NCI-H1092 treated with DMSO at 0.1 percent for 48 hours (cell line): ENCODE measurements around the gene ZNF567.
A peak's percentile ranks its signal among the peaks of the same experiment; 100 is the strongest.
"Not testable (repeated sequence)": the region's sequence is repeated elsewhere in the genome, so short reads cannot be mapped to it uniquely, and the experiment has no call there.

Experiments
- DNase-seq: peaks from one replicate; lab custom pipeline; 2025; lab: John Stamatoyannopoulos, UW

The ZNF567 gene

DNA sequence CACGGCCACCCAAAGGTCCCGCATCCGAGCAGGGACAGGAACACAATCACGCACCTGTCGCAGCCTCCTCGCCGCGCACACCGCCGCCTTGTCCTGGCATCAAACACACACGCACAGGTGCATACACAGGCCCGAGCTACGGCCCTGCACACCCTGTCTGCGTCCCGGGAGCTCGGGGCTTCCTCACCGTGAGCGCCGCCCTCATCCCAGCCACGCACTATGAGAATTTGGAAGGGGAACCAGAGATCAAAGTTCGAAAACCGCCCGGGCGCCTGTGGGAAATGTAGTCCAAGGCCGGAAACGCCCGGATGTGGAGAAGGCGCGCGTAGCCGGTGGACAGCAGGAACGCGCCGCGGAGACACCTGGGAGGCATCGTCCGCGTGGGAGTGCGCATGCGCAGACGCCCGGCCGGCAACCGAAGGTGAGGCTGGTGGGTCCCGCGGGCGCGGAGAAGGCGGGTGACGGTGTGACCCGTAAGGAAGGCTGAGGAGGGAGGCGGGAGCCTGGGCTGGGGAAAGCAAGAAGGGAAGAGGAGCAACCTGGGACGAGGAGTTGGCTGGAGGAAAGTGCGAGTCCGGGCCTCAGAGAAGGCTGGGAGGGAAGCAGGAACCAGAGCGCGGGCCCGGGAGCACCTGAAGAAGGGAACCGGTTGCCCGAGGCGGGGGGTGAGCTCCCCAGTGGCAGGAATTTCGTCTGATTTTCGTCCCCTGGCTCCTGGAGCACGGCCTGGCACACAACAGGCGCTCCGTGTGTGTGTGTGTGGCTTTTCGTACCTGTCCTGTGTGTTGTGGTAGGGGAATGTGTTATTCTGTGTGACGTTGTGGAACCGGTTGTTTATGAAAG, at the start of gene ZNF567:
Gene ZNF567, plus strand, starts transcription at position 399 of the 843 bp plus-strand sequence. CDS start 7,256 bp downstream, outside the sequence.
- DNase-seq: peak; percentile 81

DNA sequence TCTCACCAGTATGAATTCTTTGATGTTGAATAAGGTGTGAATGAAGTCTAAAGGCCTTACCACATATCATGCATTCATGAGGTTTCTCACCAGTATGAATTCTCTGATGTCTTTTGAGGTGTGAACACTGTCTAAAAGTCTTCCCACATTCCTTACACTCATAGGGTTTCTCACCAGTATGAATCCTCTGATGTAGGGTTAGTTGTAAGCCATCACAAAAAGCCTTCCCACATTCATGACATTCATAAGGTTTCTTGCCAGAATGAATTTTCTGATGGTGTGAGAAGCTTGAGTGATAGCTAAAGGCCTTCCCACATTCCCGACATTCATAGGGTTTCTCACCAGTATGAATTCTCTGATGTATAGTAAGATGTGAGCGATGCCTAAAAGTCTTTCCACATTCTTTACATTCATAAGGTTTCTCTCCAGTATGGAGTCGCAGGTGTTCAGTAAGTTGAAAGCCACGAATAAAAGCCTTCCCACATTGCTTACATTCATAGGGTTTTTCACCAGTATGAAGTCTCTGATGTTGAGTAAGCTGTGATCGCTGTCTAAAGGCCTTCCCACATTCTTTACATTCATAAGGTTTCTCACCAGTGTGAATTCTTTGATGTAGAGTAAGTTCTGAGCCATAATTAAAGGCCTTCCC, 48.4 kb upstream of the ZNF567 start:
- DNase-seq: no peak

DNA sequence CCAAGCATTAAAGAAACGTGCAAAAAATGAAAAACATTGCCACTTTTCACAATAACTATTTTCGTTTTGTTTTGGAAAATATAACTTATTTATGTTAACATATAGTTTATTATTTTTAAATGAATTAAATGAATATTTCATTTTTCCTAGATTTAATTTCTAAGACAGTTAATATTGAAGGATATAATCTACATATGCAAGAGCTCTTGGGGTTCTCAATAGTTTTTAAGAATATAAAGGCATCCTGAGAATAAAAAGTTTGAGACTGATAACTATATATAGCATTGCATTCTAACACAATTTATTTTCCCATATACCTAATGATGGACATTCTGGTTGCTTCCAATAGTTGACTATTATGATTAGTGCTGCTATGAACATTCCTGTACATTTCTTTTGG, 40.7 kb upstream of the ZNF567 start:
- DNase-seq: no peak

DNA sequence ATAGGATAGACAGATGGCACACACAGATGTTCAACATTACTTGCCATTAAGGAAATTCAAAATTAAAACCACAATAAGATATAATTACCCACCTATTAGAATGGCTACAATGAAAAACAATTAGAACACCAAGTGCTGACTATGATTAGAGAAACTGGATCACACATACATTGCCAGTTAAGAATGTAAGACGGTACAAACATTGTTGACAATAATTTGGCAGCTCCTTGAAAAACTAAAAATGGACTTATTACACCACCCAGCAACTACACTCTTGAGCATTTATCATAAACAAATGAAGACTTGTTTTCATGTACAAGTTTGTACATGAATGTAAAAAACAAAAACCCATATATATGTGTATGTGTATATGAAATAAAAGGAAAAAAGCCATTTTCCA, 34.5 kb upstream of the ZNF567 start:
- no peak for DNase-seq

DNA sequence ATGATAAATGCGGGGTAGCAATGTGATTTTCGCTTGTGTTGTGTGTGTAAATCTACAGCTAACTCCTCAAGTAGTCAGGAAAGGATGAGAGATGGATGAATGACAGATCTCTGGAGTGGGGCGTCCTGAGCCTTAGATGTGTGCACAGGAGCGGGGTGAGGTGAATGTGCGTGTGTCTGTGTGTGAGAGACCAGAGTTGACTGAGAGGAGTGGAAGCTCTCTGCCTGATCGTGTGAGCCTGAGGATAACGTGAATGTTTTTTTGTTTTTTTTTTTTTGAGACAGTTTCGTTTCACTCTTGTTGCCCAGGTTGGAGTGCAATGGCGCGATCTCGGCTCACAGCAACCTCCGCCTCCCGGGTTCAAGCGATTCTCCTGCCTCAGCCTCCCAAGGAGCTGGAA, 21.6 kb upstream of the ZNF567 start:
- no peak for DNase-seq

DNA sequence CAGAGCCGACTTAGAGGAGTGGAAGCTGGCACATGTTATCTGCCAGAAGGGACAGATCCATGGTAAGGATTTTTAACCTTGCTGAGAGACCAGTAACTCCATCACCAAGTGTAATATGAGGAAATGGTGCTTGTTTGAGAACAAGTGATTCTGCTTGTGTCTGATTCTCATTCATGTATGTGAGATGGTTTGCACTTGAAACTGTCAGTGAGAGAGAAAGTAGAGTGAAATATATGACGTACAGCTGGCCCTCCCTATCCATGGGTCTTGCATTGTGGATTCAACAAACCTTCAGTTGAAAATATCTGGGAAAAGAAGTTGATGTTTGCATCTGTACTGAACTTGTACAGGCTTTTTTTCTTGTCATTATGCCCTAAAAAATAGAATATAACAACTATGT, 18.8 kb upstream of the ZNF567 start:
- DNase-seq: no peak

DNA sequence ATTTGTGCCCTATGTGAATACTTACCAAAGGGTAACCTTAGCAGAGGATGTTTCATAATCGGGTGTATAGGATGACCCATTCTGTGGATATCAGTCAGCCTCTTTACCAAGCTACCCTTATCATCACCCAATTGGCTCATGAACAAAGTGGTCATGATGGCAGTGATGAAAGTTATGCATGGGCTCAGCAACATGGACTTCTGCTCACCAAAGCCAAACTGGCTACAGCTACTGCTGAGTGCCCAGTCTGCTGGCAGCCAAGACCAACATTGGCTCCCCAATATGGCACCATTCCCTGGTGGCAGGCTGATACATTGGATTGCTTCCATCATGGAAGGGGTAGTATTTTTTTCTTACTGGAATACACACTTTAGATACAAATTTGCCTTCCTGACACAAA, 15.0 kb upstream of the ZNF567 start:
- DNase-seq: no peak

DNA sequence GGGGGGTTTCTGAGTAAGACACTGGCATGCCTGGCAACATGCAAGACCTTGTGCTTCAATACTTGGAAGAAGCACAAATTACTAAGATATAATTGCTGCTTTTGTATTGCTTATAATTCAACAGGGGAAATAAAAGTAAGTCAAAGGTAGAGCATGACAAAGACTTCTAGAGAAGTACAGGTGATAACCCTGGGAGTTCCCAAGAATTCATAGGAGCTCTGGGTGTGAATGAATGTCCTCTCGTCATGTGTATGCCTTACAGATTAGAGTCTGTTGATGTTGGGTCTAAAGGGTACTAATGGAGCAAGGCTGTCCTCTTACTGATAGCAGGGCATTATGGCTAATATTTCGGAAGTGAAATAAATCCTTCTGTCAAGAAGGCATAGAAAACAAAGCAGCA, 13.2 kb upstream of the ZNF567 start:
- DNase-seq: no peak

DNA sequence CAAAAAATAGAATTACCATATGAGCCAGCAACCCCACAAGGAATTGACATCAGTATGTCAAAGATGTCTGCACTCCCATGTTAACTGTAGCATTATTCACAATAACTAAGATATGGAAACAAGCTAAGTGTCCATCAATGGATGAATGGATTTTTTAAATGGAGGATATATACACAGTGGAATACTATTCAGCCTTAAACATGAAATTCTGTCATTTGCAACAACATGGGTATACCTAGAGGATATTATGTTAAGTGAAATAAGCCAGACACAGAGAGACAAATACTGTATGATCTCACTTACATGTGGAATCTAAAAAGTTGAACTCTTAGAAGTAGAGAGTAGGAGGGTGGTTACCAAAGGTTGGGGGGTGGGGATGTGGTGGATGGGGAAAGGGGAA, 8.0 kb upstream of the ZNF567 start:
- no peak for DNase-seq

DNA sequence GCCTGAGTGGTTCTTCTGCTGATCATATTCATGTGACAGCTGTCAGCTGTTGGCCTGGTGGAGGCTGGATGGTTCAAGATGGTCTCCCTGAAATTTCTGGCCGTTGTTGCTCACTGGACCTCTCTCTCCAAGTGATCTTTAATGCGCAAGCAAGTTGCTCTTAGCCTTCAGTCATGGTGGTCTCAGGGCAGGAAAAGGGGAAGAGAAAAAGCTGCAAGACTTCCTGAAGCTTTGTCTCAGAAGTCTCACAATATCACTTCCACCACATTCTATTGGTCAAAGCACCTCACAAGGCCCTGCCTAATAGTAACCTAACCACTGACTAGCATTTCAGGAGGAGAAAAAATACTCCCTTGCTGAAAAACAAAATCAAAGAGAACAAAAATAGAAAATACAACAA, 1.6 kb upstream of the ZNF567 start:
- no peak for DNase-seq

DNA sequence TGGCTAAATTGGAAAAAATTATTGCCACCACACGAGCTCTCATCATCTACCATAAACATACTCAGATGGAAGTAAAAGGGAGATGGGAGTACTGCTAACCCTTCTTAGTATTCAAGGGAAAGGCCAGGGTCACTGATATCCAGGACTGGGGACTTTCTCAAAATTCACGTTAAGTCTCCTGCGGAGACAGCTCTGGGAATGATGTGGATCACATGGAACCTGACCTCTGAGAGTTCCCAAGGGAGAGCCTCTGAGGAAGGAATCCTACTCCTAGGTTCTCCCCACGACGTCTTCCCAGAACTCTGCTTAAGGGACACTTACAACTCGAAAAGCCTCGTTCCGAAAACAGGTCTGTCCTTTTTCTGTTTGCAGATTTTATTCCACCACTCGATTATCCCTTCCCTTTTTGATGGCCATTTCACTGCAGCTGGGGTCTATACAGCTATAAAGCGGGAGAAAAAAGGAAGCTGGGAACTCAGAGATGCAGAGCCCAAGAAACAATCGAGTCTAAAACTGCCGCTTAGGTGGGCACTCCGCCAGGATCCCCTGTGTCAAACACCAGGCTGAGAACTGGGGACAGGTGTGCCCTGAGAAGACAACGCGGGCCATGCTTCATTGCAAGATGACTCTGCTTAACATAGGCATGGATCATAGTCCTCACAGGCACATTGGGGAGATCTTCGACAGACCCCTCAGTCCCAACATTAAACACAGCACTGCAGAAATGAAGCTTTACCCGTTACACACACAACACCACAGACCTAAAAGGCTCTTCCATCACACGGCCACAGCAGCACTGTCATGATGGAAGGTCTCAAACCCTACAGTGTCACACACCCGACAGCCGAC, 823 bp upstream of the ZNF567 start:
- no peak for DNase-seq

DNA sequence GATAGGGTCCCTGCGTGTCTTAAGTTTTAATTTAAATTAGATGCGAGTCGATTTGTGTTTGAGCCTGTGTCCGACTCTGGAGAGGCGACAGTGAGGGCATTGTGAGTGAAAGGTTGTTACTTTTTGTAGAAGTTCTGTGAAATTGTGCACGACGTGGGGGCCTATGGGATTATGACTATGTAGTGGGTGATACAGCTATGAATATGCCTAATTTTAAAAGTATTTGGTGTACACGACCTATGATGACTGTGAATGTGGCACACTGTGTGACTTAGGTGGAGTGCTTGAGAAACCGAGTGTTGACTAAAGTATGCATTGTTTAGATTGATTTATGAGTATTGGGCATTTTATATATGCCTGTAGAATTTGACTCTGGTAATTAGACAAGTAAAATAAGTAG, 646 bp downstream of the ZNF567 start:
- DNase-seq: no peak

DNA sequence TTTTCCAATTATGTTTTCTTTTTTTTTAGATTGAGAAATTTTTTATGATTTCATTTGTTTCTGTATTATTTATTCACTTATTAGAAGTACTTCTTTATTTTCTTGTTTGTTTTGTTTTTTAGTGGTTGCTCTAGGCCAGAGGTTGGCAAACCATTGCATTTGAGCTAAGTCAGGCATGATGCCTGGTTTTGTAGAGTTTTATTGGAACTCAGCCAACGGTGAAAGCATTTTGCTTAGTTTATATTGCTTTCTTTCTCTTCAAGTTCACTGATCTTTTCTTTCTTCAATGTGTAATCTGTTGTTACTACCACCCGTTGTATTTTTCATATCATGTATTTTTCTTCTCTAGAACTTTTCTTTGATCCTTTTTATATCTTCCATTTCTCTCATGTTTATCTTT, 19.7 kb downstream of the ZNF567 start:
- DNase-seq: no peak

DNA sequence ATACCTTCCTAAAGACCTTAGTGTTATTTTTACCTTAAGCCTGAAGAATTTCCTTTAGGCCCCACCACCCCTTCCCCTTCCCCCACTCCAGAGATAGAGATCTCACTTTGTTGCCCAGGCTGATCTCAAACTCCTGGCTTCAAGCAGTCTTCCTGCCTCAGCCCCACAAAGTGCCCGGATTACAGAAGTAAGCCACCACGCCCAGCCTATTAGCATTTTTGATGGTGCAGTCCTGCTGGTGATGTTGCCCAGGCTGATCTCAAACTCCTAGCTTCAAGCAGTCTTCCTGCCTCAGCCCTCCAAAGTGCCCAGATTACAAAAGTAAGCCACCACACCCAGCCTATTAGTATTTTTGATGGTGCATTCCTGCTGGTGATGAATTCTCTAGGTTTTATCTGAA, 22.0 kb downstream of the ZNF567 start:
- no peak for DNase-seq

DNA sequence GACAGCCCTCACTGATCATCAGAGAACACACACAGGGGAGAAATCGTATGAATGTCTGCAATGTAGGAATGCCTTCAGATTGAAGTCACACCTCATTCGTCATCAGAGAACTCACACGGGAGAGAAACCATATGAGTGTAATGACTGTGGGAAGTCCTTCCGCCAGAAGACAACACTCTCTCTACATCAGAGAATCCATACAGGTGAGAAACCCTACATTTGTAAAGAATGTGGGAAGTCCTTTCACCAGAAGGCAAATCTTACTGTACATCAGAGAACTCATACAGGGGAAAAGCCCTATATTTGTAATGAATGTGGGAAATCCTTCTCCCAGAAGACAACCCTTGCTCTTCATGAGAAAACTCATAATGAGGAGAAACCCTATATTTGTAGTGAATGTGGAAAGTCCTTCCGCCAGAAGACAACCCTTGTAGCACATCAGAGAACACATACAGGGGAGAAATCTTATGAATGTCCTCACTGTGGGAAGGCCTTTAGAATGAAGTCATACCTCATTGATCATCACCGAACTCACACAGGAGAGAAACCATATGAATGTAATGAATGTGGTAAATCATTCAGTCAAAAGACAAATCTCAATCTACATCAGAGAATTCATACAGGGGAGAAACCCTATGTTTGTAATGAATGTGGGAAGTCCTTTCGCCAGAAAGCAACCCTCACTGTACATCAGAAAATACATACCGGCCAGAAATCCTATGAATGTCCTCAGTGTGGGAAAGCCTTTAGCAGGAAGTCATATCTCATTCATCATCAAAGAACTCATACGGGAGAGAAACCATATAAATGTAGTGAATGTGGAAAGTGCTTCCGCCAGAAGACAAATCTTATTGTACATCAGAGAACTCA, 32.5 kb downstream of the ZNF567 start:
- DNase-seq: no peak

DNA sequence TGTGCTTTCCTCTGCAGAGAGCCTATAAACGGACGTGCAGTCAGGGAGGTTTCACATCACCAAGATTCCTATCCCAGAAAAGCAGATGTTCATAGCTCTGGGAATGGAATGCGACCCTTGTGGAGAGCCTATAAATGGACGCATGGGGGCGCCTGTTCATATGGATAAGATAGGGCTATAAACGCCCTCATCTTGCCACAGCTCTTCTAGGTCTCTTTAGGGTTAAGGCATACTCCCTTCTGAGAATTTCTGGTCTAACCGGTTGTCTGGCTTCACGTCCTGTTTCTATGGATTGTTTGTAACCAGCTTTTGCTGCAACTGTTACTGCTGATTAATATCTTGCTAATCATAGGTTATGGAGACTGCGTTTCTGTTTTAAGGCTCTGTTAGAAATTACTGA, 48.8 kb downstream of the ZNF567 start:
- DNase-seq: not testable (repeated sequence)

DNA sequence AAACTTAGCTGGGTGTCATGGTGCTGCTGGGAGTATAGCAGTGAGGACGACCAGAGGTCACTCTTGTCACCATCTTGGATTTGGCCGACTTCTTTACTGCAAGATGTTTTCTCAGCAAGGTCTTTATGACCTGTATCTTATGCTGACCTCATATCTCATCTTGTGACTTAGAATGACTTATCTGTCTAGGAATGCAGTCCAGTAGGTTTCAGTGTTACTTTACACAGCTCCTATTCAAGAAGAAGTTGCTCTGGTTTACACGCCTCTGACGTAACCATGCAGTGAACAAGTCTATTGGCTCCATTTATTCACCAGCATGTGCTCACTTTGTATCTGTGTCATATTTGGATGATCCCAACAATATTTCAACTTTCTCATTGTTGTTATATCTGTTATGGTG, 58.5 kb downstream of the ZNF567 start:
- no peak for DNase-seq

DNA sequence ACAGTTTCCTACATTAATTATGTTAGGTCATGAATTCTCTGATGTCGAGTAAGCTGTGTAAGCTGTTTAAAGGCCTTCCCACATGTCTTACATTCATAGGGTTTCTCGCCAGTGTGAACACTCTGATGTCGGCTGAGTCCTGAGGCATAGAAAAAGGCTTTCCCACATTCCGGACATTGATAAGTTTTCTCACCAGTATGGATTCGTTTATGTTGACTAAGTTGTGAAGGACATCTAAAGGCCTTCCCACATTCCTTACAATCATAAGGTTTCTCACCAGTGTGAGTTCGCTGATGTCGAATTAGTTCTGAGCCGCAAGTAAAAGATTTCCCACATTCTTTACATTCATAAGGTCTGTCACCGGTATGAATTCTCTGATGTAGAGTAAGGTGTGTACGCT, 60.3 kb downstream of the ZNF567 start:
- DNase-seq: no peak

DNA sequence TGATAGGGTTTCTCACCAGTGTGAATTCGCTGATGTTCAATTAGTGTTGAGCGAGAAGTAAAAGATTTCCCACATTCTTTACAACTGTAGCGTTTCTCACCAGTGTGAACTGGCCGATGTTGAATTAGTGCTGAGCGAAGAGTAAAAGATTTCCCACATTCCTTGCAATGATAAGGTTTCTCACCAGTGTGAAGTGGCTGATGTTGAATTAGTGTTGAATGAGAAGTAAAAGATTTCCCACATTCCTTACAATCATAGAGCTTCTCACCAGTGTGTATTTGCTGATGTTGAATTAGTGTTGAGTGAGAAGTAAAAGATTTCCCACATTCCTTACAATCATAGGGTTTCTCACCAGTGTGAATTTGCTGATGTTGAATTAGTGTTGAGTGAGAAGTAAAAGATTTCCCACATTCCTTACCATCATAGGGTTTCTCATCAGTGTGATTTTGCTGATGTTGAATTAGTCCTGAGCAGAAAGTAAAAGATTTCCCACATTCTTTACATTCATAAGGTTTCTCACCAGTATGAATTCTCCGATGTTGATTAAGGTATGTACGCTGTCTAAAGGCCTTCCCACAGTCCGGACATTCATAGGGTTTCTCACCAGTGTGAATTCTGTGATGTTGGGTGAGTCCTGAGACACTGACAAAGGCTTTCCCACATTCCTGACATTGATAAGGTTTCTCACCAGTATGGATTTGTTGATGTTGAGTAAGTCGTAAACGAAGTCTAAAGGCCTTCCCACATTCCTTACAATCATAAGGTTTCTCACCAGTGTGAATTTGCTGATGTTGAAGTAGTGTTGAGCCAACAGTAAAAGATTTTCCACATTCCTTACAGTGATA, 61.2 kb downstream of the ZNF567 start:
- no peak for DNase-seq

DNA sequence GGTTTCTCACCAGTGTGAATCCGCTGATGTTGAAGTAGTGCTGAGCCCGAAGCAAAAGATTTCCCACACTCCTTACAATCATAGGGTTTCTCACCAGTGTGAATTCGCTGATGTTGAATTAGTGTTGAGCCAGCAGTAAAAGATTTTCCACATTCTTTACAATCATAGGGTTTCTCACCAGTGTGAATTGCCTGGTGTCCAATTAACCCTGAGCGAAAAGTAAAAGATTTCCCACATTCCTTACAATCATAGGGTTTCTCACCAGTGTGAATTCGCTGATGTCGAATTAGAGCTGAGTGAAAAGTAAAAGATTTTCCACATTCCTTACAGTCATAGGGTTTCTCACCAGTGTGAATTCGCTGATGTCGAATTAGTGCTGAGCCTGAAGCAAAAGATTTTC, 62.2 kb downstream of the ZNF567 start:
- not testable (repeated sequence) for DNase-seq
